Measurements from ENCODE around the gene CEP83. TPM values are rescaled to one million over a fixed set of nuclear protein-coding genes. Genes with fewer than 3 reads are reported as not detected.

CEP83 gene
- total RNA-seq, 1 experiment from 2014 or later = 26.2 TPM

DNA sequence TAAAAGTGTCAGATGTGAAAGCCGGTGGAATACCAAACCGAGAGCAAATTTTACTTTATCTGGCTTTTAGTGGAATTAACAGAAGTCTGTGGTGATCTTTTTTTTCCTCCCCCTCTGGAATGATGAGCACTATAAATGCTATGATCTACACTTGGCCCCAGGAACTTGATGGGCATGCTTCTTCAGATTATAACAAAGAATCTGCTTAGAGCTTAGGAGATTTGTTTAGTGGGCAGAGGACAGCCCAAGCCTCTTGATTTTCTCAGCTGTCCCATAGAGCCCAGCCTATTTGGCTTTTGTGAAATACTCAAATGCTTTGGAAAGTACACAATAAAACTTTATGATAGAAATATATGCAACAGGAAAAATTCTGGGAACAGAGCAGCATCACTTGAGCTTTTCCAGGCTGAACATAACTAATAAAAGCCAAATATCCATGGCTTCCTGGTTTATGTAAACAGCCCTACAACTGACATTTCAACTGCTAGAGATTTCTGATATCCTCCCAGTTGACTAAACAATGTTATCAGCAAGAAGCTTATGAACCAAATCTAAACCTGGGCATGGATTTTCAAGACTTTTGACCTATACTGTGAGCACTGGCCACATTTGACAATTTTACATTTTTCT, 161.7 kb downstream of the CEP83 start:
- TF ChIP-seq SMAD3 (CRISPR knock-in tag; IDR thresholded peaks at IDR 0.05; ENCODE audit: borderline replicate concordance) (no peak), TEAD1 (CRISPR knock-in tag; IDR thresholded peaks at IDR 0.05) (no peak), TCF7 (CRISPR knock-in tag; IDR thresholded peaks at IDR 0.05; ENCODE audit: low read depth) (no peak), ATF1 (CRISPR knock-in tag; IDR thresholded peaks at IDR 0.05) (no peak)
- TF ChIP-seq, protein P1, sequence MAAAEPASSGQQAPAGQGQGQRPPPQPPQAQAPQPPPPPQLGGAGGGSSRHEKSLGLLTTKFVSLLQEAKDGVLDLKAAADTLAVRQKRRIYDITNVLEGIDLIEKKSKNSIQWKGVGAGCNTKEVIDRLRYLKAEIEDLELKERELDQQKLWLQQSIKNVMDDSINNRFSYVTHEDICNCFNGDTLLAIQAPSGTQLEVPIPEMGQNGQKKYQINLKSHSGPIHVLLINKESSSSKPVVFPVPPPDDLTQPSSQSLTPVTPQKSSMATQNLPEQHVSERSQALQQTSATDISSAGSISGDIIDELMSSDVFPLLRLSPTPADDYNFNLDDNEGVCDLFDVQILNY (CRISPR knock-in tag; IDR thresholded peaks at IDR 0.05) = no peak
- ATAC-seq (no peak), DNase-seq (ENCODE audit: low spot score) (no peak)
- Mint-ChIP-seq H3K27me3 (ENCODE audit: low read depth) (no peaks in the 10 kb centered on the region), H3K4me1 (no peaks in the 10 kb centered on the region), H3K9me3 (no peaks in the 10 kb centered on the region), H3K4me3 (no peak overlapping the region), H3K27ac (no peak overlapping the region), H3K36me3 (peaks cover 5% of the 10 kb centered on the region; the same call in 1 of the 2 replicates)
- ChIA-PET CTCF (interaction anchor here (1.1 kb wide), 1 partner anchor 37 kb away, joined by 3 read pairs; no protein-coding TSS in a partner anchor), POLR2A (no interaction called here)

GRCh38 chr12:94297096-94297699, 162.5 kb downstream of the CEP83 start:
- H3K36me3 Mint-ChIP-seq = peaks cover 5% of the 10 kb centered on the region; the same call in 1 of the 2 replicates
- ChIA-PET POLR2A (no interaction called here), CTCF (no interaction called here)

More at GRCh38 chr12:94297096-94297699, 162.5 kb downstream of the CEP83 start:
- Mint-ChIP-seq H3K4me3 (no peak overlapping the region), H3K27ac (no peak overlapping the region), H3K27me3 (ENCODE audit: low read depth) (no peaks in the 10 kb centered on the region), H3K9me3 (no peaks in the 10 kb centered on the region), H3K4me1 (no peaks in the 10 kb centered on the region)
- no peak for TF ChIP-seq ZNF425 (CRISPR knock-in tag; conservative IDR thresholded peaks at IDR 0.05)
- no peak for TF ChIP-seq FOXP4 (CRISPR knock-in tag; IDR thresholded peaks at IDR 0.05)
- no peak for TF ChIP-seq OVOL2 (CRISPR knock-in tag; IDR thresholded peaks at IDR 0.05; ENCODE audit: borderline replicate concordance)
- no peak for TF ChIP-seq RELA (CRISPR knock-in tag; IDR thresholded peaks at IDR 0.05; ENCODE audit: borderline replicate concordance)
- TF ChIP-seq ZNF671 (CRISPR knock-in tag; IDR thresholded peaks at IDR 0.05) = no peak
- TF ChIP-seq FOXJ3 (CRISPR knock-in tag; IDR thresholded peaks at IDR 0.05; ENCODE audit: borderline replicate concordance) = no peak
- no peak for TF ChIP-seq NFATC4 (CRISPR knock-in tag; IDR thresholded peaks at IDR 0.05)
- no peak for TF ChIP-seq TCF7 (CRISPR knock-in tag; IDR thresholded peaks at IDR 0.05; ENCODE audit: low read depth)
- TF ChIP-seq MYBL2 (CRISPR knock-in tag; IDR thresholded peaks at IDR 0.05) = no peak
- TF ChIP-seq, protein P2, sequence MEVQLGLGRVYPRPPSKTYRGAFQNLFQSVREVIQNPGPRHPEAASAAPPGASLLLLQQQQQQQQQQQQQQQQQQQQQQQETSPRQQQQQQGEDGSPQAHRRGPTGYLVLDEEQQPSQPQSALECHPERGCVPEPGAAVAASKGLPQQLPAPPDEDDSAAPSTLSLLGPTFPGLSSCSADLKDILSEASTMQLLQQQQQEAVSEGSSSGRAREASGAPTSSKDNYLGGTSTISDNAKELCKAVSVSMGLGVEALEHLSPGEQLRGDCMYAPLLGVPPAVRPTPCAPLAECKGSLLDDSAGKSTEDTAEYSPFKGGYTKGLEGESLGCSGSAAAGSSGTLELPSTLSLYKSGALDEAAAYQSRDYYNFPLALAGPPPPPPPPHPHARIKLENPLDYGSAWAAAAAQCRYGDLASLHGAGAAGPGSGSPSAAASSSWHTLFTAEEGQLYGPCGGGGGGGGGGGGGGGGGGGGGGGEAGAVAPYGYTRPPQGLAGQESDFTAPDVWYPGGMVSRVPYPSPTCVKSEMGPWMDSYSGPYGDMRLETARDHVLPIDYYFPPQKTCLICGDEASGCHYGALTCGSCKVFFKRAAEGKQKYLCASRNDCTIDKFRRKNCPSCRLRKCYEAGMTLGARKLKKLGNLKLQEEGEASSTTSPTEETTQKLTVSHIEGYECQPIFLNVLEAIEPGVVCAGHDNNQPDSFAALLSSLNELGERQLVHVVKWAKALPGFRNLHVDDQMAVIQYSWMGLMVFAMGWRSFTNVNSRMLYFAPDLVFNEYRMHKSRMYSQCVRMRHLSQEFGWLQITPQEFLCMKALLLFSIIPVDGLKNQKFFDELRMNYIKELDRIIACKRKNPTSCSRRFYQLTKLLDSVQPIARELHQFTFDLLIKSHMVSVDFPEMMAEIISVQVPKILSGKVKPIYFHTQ (CRISPR knock-in tag; IDR thresholded peaks at IDR 0.05) = no peak
- TF ChIP-seq, protein P3, sequence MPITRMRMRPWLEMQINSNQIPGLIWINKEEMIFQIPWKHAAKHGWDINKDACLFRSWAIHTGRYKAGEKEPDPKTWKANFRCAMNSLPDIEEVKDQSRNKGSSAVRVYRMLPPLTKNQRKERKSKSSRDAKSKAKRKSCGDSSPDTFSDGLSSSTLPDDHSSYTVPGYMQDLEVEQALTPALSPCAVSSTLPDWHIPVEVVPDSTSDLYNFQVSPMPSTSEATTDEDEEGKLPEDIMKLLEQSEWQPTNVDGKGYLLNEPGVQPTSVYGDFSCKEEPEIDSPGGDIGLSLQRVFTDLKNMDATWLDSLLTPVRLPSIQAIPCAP (CRISPR knock-in tag; IDR thresholded peaks at IDR 0.05) = no peak
- no peak for TF ChIP-seq TP53 (CRISPR knock-in tag; IDR thresholded peaks at IDR 0.05)
- TF ChIP-seq ESRRA (CRISPR knock-in tag; IDR thresholded peaks at IDR 0.05; ENCODE audit: borderline replicate concordance) = no peak
- no peak for TF ChIP-seq GRHL2 (CRISPR knock-in tag; IDR thresholded peaks at IDR 0.05; ENCODE audit: insufficient replicate concordance, severe bottlenecking)
- no peak for TF ChIP-seq GTF2I (CRISPR knock-in tag; conservative IDR thresholded peaks at IDR 0.05)
- no peak for TF ChIP-seq ZNF232 (CRISPR knock-in tag; IDR thresholded peaks at IDR 0.05)
- TF ChIP-seq, protein P4, sequence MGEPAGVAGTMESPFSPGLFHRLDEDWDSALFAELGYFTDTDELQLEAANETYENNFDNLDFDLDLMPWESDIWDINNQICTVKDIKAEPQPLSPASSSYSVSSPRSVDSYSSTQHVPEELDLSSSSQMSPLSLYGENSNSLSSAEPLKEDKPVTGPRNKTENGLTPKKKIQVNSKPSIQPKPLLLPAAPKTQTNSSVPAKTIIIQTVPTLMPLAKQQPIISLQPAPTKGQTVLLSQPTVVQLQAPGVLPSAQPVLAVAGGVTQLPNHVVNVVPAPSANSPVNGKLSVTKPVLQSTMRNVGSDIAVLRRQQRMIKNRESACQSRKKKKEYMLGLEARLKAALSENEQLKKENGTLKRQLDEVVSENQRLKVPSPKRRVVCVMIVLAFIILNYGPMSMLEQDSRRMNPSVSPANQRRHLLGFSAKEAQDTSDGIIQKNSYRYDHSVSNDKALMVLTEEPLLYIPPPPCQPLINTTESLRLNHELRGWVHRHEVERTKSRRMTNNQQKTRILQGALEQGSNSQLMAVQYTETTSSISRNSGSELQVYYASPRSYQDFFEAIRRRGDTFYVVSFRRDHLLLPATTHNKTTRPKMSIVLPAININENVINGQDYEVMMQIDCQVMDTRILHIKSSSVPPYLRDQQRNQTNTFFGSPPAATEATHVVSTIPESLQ (CRISPR knock-in tag; IDR thresholded peaks at IDR 0.05) = no peak
- no peak for TF ChIP-seq MXD4 (CRISPR knock-in tag; IDR thresholded peaks at IDR 0.05; ENCODE audit: borderline replicate concordance)
- TF ChIP-seq, protein P5, sequence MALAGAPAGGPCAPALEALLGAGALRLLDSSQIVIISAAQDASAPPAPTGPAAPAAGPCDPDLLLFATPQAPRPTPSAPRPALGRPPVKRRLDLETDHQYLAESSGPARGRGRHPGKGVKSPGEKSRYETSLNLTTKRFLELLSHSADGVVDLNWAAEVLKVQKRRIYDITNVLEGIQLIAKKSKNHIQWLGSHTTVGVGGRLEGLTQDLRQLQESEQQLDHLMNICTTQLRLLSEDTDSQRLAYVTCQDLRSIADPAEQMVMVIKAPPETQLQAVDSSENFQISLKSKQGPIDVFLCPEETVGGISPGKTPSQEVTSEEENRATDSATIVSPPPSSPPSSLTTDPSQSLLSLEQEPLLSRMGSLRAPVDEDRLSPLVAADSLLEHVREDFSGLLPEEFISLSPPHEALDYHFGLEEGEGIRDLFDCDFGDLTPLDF (CRISPR knock-in tag; IDR thresholded peaks at IDR 0.05) = no peak
- ATAC-seq (no peak), DNase-seq (ENCODE audit: low spot score) (no peak)
